ENCODE measurements around the gene CARNS1.
"Not testable (repeated sequence)": the region's sequence is repeated elsewhere in the genome, so short reads cannot be mapped to it uniquely, and the experiment has no call there.

The CARNS1 gene

DNA sequence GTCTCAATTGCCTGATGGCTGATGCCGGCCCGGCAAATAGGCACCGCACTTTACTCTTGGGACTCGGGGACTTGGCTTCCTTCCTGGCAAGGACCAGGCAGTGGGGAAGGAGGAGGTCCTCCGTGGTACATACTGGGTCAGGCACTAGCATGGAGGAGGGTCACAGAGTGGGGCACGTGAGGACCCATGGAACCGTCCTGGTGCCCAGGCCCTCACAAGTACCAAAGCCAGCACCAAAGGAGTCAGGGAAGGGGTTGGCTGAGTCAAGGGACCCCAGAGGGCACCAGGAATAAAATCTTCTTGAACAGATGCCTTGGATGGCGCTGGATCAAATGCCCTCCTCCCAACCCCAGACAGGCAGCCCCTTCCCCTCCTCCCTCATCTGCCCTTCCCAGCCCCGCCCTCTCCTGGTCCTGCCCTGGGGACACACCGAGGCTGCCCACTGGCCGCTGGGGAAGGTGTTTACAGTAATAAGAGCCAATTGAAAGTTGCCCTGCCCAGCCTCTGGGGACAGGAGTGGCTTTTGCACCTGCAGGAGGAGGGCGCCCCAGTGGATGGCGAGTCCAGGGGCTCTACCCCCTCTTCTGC is 5.6 kb upstream of the CARNS1 start:
- no peak for DNase-seq (ENCODE audit: low read depth)

DNA sequence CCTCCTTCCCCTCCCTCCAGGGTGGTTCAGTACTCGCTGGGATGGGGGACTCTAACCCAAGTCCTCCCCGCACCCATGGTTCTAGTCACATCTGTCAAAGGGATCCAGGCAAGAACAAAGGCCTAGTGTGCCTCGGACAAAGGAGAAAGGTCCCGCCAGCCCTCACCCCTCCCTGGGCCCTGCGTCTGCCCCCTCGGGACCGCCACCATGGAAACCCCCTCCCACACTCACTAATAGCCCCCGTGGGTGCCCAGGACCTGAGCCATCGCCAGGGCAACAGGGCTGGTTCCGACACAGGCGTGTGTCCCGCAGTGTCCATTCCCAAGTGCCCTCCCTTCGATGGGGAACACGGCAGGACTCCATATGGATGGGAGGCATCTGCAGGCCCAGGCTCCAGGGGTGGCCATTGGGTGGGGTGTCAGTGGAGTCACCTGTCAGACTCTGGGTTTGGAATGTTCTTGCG is 5.1 kb upstream of the CARNS1 start:
- DNase-seq (ENCODE audit: low read depth): no peak

DNA sequence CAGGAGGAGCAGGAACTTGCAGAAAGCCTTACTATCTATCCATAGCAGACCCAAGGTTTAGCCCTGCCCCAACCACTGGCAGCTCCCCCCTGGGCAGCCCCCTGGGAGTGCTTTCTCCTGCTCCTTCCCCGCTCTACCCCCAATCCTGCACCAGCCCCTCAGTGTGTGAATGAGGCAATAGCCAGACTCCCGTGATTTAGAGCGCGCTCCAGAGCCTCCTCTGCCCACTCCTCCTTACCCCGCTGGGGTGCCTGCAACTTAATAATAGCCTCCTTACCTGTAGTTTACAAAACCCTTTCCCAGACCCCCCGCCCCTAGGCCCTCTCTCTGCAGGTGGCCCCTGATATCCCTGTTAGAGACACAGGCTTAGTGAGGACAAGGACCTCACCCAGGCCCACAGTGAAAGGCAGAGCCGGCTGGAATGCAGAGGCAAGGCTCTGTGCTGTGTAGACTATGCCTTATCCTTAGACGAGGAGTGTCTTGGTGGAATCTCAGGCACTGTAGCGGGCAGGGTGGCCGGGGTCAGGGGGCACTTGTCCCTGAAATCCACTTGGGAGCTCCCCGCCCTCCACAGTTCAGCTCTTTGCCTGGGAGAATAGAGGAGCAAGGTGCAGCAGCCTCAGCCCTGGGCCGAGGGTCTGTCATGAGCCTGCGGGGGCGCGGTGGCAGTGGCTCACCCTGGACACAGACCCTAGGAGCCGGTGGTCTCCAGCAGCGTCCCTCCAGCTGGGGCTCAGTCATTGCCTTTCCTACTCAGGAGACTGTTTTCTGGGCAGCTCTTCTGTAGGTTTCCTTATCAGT is 4.3 kb upstream of the CARNS1 start:
- no peak for DNase-seq (ENCODE audit: low read depth)

GRCh38 chr11:67411785-67412152 is 3.7 kb upstream of the CARNS1 start:
- no peak for DNase-seq (ENCODE audit: low read depth)

DNA sequence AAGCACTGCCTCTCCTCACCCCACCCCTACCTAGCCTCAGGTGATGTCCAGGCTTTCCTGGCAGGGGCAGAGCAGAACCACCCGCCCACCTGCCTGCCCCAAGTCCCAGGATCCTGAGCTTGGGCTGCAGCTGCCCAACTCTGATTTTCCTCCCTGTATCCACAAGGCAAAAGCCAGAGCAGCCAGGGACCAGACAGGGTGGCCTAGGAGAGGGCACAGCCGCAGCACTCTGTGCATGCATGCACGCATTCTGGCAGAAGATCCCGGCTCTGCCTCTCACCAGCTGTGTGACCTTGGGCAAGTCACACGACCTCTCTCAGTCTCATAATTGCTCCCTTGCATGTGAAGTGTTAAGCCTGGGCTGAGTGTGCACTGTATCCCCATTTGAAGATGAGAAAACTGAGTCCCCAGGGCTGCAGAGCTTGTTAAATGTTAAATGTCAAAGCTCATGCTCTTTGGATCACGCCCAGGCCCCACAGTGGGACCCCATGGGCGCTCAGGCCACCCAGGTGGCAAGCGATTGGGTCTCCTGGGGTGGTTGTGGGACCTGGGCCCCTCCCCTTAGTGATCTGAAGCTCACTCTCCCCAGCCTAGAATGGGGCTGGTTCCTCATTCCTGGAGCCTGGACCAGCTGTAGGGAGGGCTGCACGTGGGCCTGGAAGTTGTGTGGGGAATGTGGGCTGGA is 2.8 kb upstream of the CARNS1 start:
- DNase-seq (ENCODE audit: low read depth): no peak

DNA sequence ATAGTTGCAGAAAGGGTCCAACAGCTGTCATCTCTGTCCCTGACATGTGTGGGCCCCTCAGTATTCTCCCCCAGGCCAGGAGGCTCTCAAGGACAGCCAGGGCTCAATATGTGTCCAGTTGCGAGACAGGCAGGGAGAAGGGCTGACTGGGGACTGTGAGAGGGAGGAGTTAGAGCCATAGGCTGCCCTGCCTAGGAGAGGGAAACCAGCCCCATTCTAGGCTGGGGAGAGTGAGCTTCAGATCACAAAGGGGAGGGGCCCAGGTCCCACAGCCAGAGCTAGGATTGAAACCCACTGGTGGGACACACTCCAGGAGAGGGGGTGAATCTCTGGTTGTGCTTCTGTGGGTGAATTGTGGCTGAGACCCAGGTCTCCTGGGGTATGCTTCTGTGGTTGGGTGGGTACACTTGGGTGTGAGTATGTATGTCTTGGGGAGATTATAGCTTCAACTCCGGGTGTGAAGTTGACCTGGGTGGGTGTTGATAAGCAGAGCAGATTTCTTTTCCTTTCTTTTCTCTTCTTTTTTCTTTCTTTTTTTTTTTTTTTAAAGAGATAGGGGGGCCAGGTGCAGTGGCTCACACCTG is 2.1 kb upstream of the CARNS1 start:
- no peak for DNase-seq (ENCODE audit: low read depth)

DNA sequence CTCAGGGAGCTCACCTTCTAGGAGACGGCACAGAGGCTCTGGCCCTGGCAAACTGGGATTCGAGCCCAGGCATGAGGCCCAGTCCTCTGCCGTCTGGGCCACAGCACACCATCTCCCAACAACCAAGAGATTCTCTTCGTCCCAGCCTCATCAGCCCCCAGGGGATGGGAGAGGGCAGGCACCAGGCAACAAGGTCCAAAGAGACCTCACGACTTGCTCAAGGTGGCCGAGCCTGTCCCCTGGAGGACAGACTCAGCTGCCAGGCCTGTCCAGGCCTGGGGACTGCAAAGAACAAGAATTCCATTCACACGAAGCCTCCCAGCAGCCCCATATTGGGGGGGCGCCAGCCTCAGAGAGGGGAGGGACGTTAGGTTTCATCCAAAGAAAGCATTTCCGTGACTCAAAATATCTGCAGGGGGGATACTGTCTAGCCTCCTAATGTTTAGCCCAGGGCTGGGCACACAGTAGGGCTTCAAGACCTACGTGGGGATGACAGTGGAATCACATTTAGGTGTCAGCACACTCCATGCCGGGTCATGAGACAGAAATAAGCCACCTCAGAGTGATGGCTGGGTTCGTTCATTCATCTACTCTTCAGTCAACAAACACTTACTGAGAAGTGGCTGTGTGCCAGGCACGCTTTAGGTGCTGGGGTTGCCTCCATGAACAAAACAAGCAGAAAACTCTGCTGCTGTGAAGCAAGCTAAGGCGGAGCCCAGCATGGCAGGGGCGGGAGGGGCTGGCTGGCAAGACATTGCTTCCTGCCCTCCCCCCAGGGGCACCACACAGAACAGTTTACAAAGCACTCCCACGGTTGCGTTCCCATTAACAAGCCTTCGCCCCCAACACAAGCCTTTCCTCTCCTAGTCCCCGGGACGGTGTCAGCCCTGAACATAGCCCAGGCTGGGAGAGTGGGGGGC is 1.2 kb downstream of the CARNS1 start:
- no peak for DNase-seq (ENCODE audit: low read depth)

DNA sequence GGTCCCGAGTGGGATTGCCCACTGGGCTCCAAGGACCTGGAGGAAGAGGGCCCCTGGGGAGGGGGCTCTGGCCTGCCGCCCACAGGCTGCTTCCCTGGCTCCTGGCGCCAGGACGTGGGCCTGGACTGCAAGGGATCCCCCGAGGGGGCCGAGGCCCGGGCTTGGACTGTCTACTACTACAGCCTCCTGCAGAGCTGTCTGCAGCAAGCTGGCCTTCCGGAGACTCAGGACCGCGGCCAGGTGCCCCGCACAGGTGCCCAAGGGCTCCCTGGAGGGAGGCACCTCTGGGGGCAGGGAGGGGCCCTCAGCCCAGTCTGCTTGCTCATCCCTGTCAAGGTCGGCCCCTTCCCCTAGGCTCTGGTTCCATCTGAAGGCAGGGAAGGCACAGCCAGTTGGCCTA is 1.9 kb downstream of the CARNS1 start:
- no peak for DNase-seq (ENCODE audit: low read depth)

GRCh38 chr11:67418476-67419281 is 3.2 kb downstream of the CARNS1 start:
- DNase-seq (ENCODE audit: low read depth): no peak

GRCh38 chr11:67419325-67420049 is 4.0 kb downstream of the CARNS1 start:
- DNase-seq (ENCODE audit: low read depth): no peak

GRCh38 chr11:67420147-67420645 is 4.7 kb downstream of the CARNS1 start:
- DNase-seq (ENCODE audit: low read depth): no peak

- no peak for DNase-seq (ENCODE audit: low read depth)
Observed at GRCh38 chr11:67420646-67421429, 5.4 kb downstream of the CARNS1 start.

DNA sequence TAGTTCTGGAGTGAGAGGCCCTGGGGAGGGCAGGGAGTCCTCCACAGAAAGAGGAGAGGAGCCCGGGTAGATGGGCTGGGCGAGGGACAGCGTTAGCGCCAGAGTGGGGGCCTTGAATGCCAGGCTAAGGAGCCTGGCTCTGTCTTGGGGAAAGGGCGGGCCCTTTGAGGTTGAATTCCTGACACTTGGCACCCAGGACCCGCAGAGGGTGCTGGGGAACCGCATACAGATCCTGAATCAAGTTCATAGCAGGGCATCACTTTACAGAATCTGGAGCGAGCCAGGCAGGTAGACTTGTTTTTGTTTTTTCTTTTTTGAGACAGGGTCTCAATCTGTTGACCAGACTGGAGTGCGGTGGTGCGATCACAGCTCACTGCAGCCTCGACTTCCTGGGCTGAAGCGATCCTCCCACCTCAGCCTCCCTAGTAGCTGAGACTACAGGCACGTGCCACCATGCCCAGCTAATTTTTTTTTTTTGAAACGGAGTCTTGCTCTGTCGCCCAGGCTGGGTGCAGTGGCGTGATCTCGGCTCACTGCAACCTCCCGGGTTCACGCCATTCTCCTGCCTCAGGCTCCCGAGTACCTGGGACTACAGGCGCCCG is 6.1 kb downstream of the CARNS1 start:
- no peak for DNase-seq (ENCODE audit: low read depth)

- no peak for DNase-seq (ENCODE audit: low read depth)
Observed at GRCh38 chr11:67422891-67423290, 7.4 kb downstream of the CARNS1 start.

DNA sequence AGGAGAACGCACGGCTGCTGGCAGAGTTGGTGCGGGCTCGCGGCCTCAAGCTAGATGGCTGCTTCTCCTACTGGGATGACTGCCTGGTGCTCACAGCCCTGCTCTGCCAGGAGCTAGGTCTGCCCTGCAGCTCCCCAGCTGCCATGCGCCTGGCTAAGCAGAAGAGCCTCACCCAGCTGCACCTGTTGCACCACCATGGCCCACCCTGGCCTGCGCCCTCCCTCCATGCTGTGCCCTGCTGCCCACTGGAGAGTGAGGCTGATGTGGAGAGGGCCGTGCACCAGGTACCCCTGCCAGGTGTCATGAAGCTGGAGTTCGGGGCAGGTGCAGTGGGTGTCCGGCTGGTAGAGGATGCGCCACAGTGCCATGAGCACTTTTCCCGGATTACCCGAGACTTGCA is 8.0 kb downstream of the CARNS1 start:
- DNase-seq (ENCODE audit: low read depth): no peak

- DNase-seq (ENCODE audit: low read depth): no peak
Observed at GRCh38 chr11:67423891-67424613, 8.6 kb downstream of the CARNS1 start.

- not testable (repeated sequence) for DNase-seq (ENCODE audit: low read depth)
Observed at GRCh38 chr11:67427364-67427859, 11.9 kb downstream of the CARNS1 start.
